AG08395 (cell line): ENCODE measurements around the gene SDR42E1.
"Not testable (repeated sequence)": the region's sequence is repeated elsewhere in the genome, so short reads cannot be mapped to it uniquely, and the experiment has no call there.

Source experiments
- DNase-seq: peaks from one replicate; pipeline ENCODE4 v3.0.0; 2012; ENCODE audit warnings: mixed read lengths, low spot score

The SDR42E1 gene

GRCh38 chr16:82004601-82005000, 6.7 kb downstream of the SDR42E1 start:
- DNase-seq = no peak

GRCh38 chr16:82002831-82003230, 8.4 kb downstream of the SDR42E1 start:
- DNase-seq = no peak

- peak; percentile 81 for DNase-seq
These were observed 13.5 kb downstream of the SDR42E1 start for GRCh38 chr16:81997738-81998137.

GRCh38 chr16:81996664-81997509, 14.4 kb downstream of the SDR42E1 start:
- peak; percentile 83 for DNase-seq

GRCh38 chr16:81995651-81996050, 15.6 kb downstream of the SDR42E1 start:
- no peak for DNase-seq

GRCh38 chr16:81994485-81994884, 16.8 kb downstream of the SDR42E1 start:
- DNase-seq = no peak

- no peak for DNase-seq
These were observed 18.4 kb downstream of the SDR42E1 start for GRCh38 chr16:81992859-81993258.

GRCh38 chr16:81987706-81988105, 23.6 kb downstream of the SDR42E1 start:
- DNase-seq = no peak

GRCh38 chr16:81987121-81987520, 24.1 kb downstream of the SDR42E1 start:
- no peak for DNase-seq

GRCh38 chr16:81977335-81977942, 33.8 kb downstream of the SDR42E1 start:
- DNase-seq = not testable (repeated sequence)

- DNase-seq = no peak
These were observed 35.6 kb downstream of the SDR42E1 start for GRCh38 chr16:81975637-81976036.

GRCh38 chr16:81973737-81974136, 37.5 kb downstream of the SDR42E1 start:
- no peak for DNase-seq

GRCh38 chr16:81971853-81972252, 39.4 kb downstream of the SDR42E1 start:
- DNase-seq = no peak

- DNase-seq = no peak
These were observed 43.9 kb downstream of the SDR42E1 start for GRCh38 chr16:81967358-81967757.

GRCh38 chr16:81964808-81965207, 46.5 kb downstream of the SDR42E1 start:
- DNase-seq = no peak

- DNase-seq = peak; percentile 68
These were observed 54.9 kb downstream of the SDR42E1 start for GRCh38 chr16:81956213-81956948.

- no peak for DNase-seq
These were observed 59.7 kb downstream of the SDR42E1 start for GRCh38 chr16:81951564-81951963.

GRCh38 chr16:81946206-81946605, 65.1 kb downstream of the SDR42E1 start:
- peak; percentile 47 for DNase-seq

GRCh38 chr16:81945665-81946064, 65.6 kb downstream of the SDR42E1 start:
- DNase-seq = peak; percentile 72

- DNase-seq = no peak
These were observed 69.2 kb downstream of the SDR42E1 start for GRCh38 chr16:81942007-81942601.

GRCh38 chr16:81940781-81941560, 70.3 kb downstream of the SDR42E1 start:
- peak; percentile 84 for DNase-seq
